ENCODE results near the gene PTPN14. TPM values are rescaled to one million over a fixed set of nuclear protein-coding genes. Genes with fewer than 3 reads are reported as not detected.

The PTPN14 gene
- total and polyA plus RNA-seq, 2 of the 8 experiments (the other 6 are each of a cell fraction or from before 2014, with no cell fraction given) = 14.4 to 93.6 TPM

DNA sequence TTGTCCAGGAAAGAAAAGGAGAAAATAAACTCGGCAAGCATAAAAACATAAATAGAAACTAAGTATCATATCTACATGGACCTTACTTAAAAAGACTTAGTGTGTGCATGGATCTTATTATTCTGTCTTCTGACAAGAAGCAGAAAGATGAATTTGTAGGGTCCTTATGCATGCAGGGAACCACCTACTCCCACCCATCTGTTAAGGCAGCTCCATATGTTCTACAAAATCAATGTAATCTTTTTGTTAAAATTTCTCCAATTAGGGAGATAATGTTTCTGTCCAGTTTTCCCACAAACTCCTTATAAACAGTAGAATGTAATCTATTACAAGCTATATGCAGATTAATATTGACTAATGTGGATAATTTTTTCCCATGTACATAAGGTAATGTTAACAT, 13.9 kb upstream of the PTPN14 start (continued):
- no peak for TF ChIP-seq EP300 (IDR thresholded peaks at IDR 0.05; ENCODE audit: borderline replicate concordance in 1 of 2, low read depth in 2 of 2, low read length in 2 of 2)
- TF ChIP-seq SAP30 (IDR thresholded peaks at IDR 0.05; ENCODE audit: insufficient read depth, insufficient replicate concordance, low read length) = no peak
- TF ChIP-seq CBX8 (IDR thresholded peaks at IDR 0.05; ENCODE audit: borderline replicate concordance, low read depth, low read length) = no peak
- TF ChIP-seq EZH2 (IDR thresholded peaks at IDR 0.05; ENCODE audit: low read depth, low read length, severe bottlenecking) = no peak
- TF ChIP-seq TAF7 (optimal IDR thresholded peaks at IDR 0.05; ENCODE audit: borderline replicate concordance, low read depth, low read length) = no peak
- no peak for TF ChIP-seq TAF1 (IDR thresholded peaks at IDR 0.05; ENCODE audit: low read depth, low read length)
- TF ChIP-seq SUZ12 (IDR thresholded peaks at IDR 0.05; ENCODE audit: low read length) = no peak
- no peak for TF ChIP-seq PHF8 (conservative IDR thresholded peaks at IDR 0.05; ENCODE audit: low read depth, low read length)
- TF ChIP-seq CHD7 (IDR thresholded peaks at IDR 0.05; ENCODE audit: insufficient replicate concordance, low read length) = no peak
